ENCODE results near the gene MCMBP.

Gene MCMBP

DNA sequence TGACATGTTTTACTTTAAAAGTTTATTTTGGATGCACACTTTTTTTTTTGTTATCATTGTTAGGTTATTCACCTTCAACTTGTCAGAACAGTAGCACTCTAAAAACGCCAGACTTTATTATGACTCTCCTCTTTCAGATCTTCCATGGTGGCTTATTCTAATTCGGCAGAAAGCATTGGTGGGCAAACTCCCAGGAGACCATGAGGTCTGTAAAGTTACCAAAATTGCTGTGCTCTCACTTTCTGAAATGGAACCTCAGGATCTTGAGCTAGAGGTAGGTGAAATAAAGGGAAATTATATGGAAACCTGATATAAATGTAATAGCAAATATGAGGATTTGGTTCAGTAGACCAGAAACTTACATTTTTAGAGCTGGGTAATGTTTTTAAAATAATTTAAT, 91.1 kb downstream of the MCMBP start:
- no peak for DNase-seq

DNA sequence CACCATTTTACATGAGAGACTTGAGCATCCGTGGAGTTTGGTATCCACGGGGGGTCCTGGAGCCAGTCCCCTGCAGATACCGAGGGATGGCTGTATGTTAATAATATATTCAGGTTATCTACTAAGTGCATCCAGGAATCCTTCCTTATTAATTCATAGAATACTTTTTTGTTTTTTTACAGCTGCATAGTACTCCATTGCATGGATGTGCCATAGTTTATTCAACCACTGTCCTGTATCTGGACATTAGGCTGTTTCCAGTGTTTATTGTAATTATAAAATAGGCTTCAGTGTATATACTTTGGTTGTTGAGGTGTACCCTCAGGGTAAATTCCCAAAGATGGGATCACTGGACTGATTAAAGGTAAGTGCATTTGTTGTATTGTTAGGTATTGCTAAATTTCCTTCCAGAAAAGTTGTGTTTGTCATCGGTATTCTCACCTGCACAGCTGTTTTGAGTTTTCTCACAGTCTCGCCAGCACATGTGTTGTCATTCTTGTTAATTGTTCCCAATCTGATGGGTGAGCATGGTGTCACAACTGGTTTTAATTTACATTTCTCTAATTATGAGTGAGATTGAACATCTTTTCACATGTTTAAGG, 91.7 kb downstream of the MCMBP start:
- no peak for DNase-seq
